Middle frontal gyrus (tissue), 1 donor: Measurements from ENCODE around the gene ITPK1.

ENCODE experiments used
- DNase-seq: peaks from one replicate; pipeline ENCODE4 v3.0.0-alpha.2; 2015; ENCODE audit warnings: low spot score; ENCODE audit errors: extremely low spot score

ITPK1 gene

GRCh38 chr14:93061380-93062012, 54.2 kb downstream of the ITPK1 start:
- no peak for DNase-seq

GRCh38 chr14:93060841-93061240, 54.9 kb downstream of the ITPK1 start:
- no peak for DNase-seq

DNA sequence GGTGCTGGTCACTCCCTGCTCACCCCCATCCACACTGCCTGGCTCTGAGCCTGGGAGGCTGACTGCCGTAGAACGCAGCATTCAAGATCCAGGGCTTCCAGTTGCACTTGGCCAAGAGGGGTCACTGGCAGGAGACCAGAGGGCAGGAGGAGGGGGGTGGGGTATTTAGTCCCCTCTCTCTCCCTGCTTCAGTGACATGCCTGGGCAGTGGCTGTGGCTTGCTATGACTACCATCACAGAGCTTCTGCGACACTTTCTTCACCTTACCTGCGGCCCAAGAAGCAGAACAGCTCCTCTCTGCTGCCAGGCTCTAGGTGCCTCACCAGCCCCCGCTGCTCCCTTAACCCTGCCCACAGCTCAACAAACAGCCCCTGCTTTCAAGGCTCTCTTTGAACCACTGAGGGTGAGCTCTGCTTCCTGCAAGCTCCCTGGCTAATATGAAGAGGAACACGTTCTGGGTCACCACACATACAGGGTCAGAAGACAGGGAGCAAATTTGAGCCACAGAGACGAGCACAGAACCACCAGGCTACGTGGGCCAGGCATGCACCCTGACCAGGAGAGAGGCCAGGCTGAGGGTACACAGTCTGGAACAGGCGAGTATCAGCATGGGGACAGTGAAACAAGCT, 55.7 kb downstream of the ITPK1 start:
- DNase-seq, result no peak

GRCh38 chr14:93059260-93059659, 56.5 kb downstream of the ITPK1 start:
- DNase-seq, result no peak

- DNase-seq, result no peak
Observed at GRCh38 chr14:93057586-93058280, 58.0 kb downstream of the ITPK1 start.

- no peak for DNase-seq
Observed at GRCh38 chr14:93056840-93057585, 58.7 kb downstream of the ITPK1 start.

GRCh38 chr14:93056166-93056839, 59.4 kb downstream of the ITPK1 start:
- no peak for DNase-seq

DNA sequence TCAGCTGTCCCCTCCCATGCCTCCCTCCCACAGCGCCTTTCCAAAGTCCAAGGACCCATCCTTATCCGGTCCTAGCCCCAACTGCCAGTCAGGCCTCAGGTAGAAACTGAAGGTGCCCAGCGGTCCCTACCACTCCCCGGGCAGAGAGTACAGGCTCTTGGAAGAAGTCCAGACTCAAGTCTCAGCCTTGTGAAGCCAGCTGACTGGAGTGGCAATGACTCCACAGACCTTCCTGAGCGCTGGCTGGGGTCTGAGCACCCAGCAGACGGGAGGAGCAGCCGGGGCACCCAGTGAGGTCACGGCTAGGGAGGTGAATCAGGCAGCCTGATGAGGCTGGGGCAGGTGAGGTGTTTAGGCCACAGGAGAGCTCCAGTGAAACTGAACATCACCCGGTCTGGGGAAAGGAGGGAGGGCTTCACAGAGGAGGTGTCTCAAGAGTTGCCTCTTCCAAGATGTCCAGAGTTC, 60.0 kb downstream of the ITPK1 start:
- no peak for DNase-seq

DNA sequence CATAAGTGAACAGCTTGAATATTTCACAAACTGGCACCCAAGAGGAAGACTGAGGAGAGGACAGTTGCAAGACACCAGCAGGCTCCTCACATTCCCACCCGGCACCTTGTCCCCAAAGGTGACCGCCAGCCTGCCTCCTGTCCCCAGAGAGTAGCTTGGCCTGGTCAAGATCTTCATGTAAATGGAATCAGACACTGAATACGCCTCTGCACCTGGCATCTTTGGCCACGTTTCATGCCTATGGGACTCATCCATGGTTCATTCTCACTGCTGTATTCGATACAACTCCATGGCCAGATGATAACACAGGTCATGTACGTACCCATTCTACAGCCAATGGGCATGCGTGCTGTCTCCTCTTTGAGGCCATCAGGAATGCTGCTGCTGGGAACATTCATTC, 60.8 kb downstream of the ITPK1 start:
- no peak for DNase-seq

DNA sequence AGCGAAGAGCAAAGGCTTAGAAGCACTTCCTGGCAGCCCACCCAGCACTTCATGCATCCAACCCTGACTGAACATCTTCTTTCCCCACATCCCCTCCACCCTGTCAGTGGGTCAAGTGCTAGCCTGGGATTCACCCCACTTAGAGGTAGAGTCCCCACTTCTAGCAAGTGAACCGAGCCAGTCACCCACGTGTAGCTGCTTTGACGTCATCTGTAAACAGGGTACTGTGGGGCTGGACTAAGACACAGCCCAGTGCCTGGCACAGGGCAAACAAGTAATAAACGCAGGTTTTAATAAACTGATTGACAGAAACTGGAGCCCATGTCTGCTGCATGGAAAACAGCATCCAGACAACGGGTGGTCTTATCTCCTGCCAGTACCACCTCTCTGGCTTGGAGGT, 61.7 kb downstream of the ITPK1 start:
- DNase-seq, result no peak

DNA sequence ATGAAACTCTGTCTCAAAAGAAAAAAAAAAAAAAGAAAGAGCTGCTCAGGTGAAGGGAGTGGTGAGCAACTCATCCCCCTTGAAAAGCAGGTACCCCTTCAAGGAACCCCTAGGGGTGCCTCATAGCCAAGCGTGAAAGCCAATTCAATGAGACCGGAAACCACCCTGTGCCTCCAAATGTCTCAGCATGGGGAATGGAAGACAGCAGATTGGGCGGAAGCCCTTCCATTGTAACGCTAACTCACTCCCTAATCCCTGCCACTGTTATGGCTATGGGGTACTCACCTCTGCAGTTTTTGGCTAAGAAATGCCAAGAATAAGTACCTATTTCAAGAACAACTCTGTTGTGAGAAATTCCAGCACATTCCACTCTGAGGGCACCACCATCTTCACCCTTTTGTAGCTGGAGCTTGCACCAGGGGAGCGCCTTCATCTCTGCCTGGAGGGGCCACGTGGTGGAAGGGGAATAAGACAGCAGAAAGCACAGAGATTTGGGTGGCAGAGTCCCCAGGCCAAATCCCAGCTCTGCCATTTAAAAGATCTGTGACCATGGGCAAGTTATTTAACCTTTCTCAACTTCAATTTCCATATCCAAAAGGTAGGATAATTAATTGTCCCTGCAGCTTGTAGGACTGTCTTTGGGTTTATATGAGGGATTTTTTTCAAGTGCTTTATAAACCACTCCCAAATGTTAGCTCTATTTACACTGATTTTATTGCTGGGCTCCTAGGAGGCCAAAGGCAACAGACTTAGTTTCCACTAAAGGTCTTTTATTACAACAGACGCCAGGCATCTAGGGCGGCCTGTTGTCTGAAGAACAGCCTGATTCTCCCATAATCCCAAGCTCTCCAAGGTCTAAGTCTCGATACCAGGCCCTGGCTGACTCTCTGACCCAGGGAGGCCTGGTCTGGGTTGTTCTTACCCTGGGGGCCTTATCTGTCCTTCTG, 63.9 kb downstream of the ITPK1 start:
- DNase-seq, result no peak

DNA sequence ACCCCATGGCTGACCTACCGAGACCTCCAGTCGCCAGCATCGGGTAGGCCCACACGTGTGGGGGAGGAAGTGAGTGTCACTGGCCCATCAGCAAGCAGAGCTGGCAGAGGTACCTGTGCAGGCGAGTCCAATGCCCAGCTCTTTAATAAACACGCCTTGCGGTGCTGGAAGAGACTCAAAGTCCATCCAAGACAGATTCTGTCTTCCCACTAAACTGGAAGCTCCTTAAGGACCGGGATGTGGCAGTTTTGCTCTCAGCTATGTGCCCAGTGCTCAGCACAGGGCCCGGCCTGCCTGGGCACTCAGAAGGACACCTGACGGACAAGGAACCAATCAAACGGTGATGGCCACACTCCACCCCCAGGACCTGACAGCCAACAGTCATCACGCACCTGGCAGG, 65.0 kb downstream of the ITPK1 start:
- no peak for DNase-seq

DNA sequence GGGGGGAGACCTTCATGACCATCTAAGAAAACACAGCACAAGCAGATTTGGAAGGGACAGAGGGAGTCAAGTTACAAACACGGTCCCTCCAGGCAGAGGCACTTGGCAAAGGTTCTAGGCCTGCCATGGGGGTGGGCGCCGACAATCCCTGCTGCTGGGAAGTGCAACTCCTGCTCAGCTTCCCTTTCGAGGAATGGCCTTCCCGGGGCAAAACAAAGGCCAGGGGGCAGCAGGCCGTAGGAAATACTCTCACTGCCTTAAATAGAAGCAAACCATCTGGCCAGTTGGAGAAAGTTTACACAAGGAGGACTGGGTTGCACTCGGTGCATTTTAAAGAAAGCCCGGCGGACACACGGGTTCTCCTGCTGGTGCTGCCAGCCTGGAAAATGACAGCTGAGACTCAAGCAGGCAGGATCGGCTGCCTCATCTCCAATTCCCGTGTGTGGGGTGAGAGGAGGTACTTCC, 65.8 kb downstream of the ITPK1 start:
- DNase-seq, result no peak

DNA sequence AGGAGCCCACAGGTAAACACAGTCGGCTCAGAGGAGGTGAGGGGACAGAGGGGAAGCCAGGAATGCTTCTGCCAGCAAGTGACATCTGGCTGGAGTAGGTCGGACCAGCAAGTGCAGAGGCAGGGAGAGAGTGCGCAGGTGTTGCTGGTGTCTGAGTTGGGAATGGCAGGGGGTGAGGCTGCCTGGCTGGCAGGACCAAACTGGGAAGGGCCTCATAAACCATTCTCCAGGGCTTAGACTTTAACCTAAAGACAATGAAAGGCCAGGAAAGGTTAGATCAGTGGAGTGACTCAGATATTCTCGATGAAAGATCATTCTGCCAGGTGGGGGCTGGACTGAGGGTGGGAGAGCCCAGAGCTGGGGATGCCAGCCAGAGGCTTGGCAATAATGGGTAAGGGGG, 66.4 kb downstream of the ITPK1 start:
- DNase-seq, result no peak

DNA sequence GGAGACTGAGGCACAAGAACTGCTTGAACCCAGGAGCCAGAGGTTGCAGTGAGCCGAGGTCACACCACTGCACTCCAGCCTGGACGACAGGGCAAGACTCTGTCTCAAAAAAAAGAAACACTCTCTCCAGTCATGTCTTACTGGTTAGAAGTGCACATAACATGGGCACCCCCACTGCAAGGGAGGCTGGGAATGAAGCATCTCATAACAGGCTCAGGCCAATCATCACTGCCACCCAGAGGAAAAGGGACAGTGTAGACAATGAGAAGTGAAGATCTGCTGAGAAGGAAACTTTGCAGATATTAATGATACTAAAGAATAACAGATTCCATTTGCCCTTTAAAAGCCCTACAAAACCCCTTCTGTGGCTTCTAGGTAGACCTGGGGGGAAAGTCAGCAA, 66.9 kb downstream of the ITPK1 start:
- no peak for DNase-seq

- DNase-seq, result no peak
Observed at GRCh38 chr14:93047661-93048060, 68.1 kb downstream of the ITPK1 start.

DNA sequence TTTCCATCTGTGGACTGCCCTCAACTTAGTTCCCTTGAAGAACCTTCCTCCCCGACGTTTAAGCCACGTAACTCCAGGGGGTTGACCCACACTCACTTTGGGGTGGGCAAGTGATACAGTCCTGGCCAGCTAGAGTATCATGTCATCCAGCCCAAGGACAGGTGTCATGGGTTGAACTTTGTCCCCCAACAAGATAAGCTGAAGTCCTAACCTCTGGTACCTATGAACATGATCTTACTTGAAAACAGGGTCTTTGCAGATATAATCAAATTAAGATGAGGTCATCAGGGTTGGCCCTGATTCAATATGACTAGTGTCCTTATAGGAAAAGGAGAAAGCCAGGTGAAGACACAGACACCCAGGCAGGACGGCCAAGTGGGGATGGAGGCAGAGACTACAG, 68.6 kb downstream of the ITPK1 start:
- no peak for DNase-seq

- DNase-seq, result no peak
Observed at GRCh38 chr14:93046705-93047050, 69.0 kb downstream of the ITPK1 start.

DNA sequence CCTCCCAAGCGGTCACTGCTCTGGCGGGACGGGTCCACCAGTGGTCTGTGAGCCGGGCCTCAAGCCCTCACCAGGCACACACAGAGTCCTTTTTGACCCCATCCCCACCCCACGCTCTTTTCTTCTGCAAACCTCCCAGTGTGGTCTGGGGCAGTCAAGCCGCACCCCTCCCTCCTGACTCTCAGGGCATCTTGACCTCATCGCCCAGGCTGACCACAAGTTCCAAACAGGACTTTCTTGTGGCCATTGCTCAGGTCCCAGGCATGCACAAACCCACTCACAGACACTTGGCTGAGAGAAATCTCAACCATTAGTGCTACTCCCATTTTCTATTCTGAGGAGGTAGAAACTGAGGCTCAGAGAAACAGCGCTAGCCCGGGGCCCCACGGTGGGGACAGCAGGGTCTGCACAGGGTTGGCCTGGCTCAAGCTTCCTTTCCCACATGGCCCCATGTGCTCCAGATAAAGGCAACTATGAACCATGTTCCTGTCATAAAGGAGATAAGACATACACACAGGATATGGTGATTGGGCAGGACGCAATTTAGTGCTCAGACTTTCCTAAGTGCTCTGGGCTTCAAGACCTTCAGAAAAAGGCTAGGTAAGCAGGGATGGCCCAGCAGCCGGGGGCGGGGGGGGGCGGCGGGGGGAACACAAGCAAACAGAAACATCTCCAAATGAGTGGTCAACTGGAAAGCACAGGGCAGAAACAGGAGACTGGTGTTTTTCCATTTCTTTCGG, 69.6 kb downstream of the ITPK1 start:
- DNase-seq, result no peak
